Astrocyte of the spinal cord (primary cell): ENCODE results near the gene CHRM1.

ENCODE experiments used
- DNase-seq: peaks from one replicate; pipeline ENCODE4 v3.0.0; 2011; ENCODE audit warnings: low read depth, low spot score
- H3K4me3 ChIP-seq: 2 replicates; pipeline ENCODE4 v1.5.1; 2011; ENCODE audit warnings: low read depth, mild to moderate bottlenecking, low read length, moderate library complexity
- CTCF ChIP-seq: IDR thresholded peaks from 2 replicates; pipeline ENCODE4 v1.5.1; 2012; ENCODE audit warnings: low read depth, mild to moderate bottlenecking, low read length, inconsistent platforms
- in situ Hi-C: cut with HindIII; loops from 2 replicates; pipeline ENCODE4 v1.10.0; 2017; ENCODE audit warnings: low sequenced_read_pairs

The CHRM1 gene

GRCh38 chr11:62921201-62921572 lies at the start of gene CHRM1:
Gene CHRM1 (minus strand): TSS chr11:62921363. CDS start chr11:62911100, 10,263 bp downstream.
- in situ Hi-C loops: loop anchor here (25.0 kb wide), 1 partner anchor 91 kb away; the partner anchor contains the start of gene SLC22A8
- no peak within 1 kb of the TSS for H3K4me3 ChIP-seq
- no peak for TF ChIP-seq CTCF

GRCh38 chr11:62965574-62965973 lies 44.4 kb upstream of the CHRM1 start:
- TF ChIP-seq CTCF: no peak
- no peak overlapping the region for H3K4me3 ChIP-seq
- no peak for DNase-seq
- in situ Hi-C loops: no loop called here

More at GRCh38 chr11:62921201-62921572, at the start of gene CHRM1:
- DNase-seq: no peak

GRCh38 chr11:62962391-62962790 lies 41.2 kb upstream of the CHRM1 start:
- TF ChIP-seq CTCF: no peak
- no peak for DNase-seq
- in situ Hi-C loops: no loop called here
- H3K4me3 ChIP-seq: no peak overlapping the region

DNA sequence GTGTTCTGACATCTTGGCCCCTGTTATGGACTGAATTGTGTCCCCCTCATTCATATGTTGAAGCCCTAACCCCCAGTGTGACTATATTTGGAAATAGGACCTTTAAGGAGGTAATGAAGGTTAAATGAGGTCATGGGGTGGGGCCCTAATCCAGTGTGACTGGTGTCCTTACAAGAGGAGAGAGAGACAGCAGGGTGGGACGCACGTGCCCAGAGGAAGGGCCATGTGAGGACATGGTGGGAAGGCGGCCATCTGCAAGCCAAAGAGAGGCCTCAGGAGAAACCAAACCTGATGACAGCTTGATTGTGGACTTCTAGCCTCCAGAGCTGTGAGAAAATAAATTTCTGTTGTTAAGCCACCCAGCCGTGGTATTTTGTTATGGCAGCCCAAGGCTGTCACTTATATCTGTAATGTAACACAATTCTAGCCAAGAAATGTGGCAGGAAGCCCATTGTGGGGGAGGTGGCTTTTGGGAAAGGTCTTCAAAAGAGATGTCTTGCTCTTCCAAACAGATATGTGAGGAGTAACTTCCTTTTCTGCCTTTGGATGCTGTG lies 39.9 kb upstream of the CHRM1 start:
- in situ Hi-C loops: no loop called here
- no peak for TF ChIP-seq CTCF
- H3K4me3 ChIP-seq: no peak overlapping the region
- no peak for DNase-seq

- no peak overlapping the region for H3K4me3 ChIP-seq
- in situ Hi-C loops: no loop called here
- TF ChIP-seq CTCF: no peak
- DNase-seq: no peak
Measured at GRCh38 chr11:62959422-62959980, 38.3 kb upstream of the CHRM1 start.

DNA sequence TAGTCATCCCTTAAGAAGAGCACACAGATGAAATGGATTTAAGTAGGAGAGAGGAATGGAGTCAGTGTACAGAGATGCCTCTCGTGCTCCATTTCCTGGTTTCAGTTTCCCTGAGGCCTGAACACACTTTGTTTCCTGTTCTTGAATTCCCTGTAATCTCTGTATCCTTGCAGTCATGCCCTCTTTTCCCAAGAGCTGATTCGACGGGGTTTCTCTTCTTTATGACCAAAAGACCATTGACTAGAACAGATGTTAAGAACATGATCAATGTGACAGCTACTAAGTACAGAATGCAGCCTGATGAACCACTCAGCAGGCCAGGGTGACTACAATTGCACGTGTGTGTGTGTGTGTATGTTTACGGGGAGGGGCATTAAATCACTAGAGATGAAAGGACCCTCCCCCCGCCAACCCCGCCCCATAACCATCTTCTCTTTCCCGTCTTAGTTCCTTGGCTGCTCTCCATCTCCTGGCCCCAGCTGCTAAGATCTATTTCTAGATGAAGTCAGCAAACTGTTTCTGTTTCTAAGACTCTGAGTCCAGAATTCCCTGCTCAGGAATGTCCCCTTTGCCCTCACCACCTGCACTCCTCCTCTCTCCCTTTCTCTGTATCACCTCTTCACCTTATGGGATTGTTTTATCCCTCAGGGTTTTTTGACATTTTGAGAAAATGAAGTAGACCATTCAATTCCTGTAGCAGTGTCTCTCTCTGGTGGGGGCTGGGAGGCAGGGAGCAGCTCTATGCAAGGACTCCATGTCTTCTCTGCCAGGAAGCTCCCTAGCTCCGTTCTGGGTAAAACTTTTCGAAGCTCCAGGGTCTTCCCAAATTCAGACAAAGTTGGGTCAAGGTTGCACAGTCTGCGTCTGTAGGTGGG lies 37.6 kb upstream of the CHRM1 start:
- TF ChIP-seq CTCF: no peak
- peak; percentile 20 for DNase-seq
- in situ Hi-C loops: no loop called here
- H3K4me3 ChIP-seq: no peak overlapping the region
